ENCODE data around the gene ANKRD39.
"Not testable (repeated sequence)": the region's sequence is repeated elsewhere in the genome, so short reads cannot be mapped to it uniquely, and the experiment has no call there.

The ANKRD39 gene

GRCh38 chr2:96893289-96894150 lies 35.7 kb upstream of the ANKRD39 start:
- no peak for DNase-seq (ENCODE audit: low read depth, low spot score)
- no peak overlapping the region for H3K4me3 ChIP-seq (ENCODE audit: low read depth, low read length)
- in situ Hi-C loops (cut with HindIII; ENCODE audit: low sequenced_read_pairs), result no loop called here
- no peak for TF ChIP-seq CTCF (IDR thresholded peaks at IDR 0.05; ENCODE audit: low read depth, low read length)

GRCh38 chr2:96891591-96892333 lies 33.9 kb upstream of the ANKRD39 start:
- TF ChIP-seq CTCF (IDR thresholded peaks at IDR 0.05; ENCODE audit: low read depth, low read length), result no peak
- no peak overlapping the region for H3K4me3 ChIP-seq (ENCODE audit: low read depth, low read length)
- DNase-seq (ENCODE audit: low read depth, low spot score), result peak; percentile 31
- in situ Hi-C loops (cut with HindIII; ENCODE audit: low sequenced_read_pairs), result no loop called here

- in situ Hi-C loops (cut with HindIII; ENCODE audit: low sequenced_read_pairs), result no loop called here
- no peak overlapping the region for H3K4me3 ChIP-seq (ENCODE audit: low read depth, low read length)
- no peak for DNase-seq (ENCODE audit: low read depth, low spot score)
- TF ChIP-seq CTCF (IDR thresholded peaks at IDR 0.05; ENCODE audit: low read depth, low read length), result no peak
Measured at GRCh38 chr2:96890726-96891385, 33.0 kb upstream of the ANKRD39 start.

GRCh38 chr2:96890252-96890651 lies 32.4 kb upstream of the ANKRD39 start:
- H3K4me3 ChIP-seq (ENCODE audit: low read depth, low read length), result no peak overlapping the region
- in situ Hi-C loops (cut with HindIII; ENCODE audit: low sequenced_read_pairs), result no loop called here
- no peak for DNase-seq (ENCODE audit: low read depth, low spot score)
- no peak for TF ChIP-seq CTCF (IDR thresholded peaks at IDR 0.05; ENCODE audit: low read depth, low read length)

- H3K4me3 ChIP-seq (ENCODE audit: low read depth, low read length); in situ Hi-C loops (cut with HindIII; ENCODE audit: low sequenced_read_pairs); DNase-seq (ENCODE audit: low read depth, low spot score): not testable (repeated sequence)
Measured at GRCh38 chr2:96889502-96889901, 31.7 kb upstream of the ANKRD39 start.

GRCh38 chr2:96888072-96889011 lies 30.5 kb upstream of the ANKRD39 start:
- in situ Hi-C loops (cut with HindIII; ENCODE audit: low sequenced_read_pairs), result no loop called here
- no peak for DNase-seq (ENCODE audit: low read depth, low spot score)
- H3K4me3 ChIP-seq (ENCODE audit: low read depth, low read length), result no peak overlapping the region
- TF ChIP-seq CTCF (IDR thresholded peaks at IDR 0.05; ENCODE audit: low read depth, low read length), result no peak

All from astrocyte of the spinal cord (primary cell).